OCI-LY1 (cell line): ENCODE results near the gene CEP85L.

Experiments used
- CTCF ChIP-seq: fragments of 200-600 bp; sonication (generic), shearing (Covaris generic); IDR thresholded peaks from 2 replicates; pipeline ENCODE4 v1.5.1; 2017; ENCODE audit warnings: mild to moderate bottlenecking, antibody characterized with exemption, low read length, moderate library complexity, mixed read lengths
- EZH2 ChIP-seq: fragments of 200-600 bp; sonication (generic), shearing (Covaris generic); IDR thresholded peaks from 2 replicates; pipeline ENCODE4 v1.8.0; 2017; ENCODE audit warnings: borderline replicate concordance, mixed run types, mild to moderate bottlenecking, antibody characterized with exemption, low read length, moderate library complexity, mixed read lengths

GRCh38 chr6:118501765-118502164, 149.6 kb downstream of the CEP85L start:
- TF ChIP-seq CTCF (no peak), EZH2 (no peak)
